T-helper 1 cell treated with Interleukin-12 subunit alpha and Interleukin-12 subunit beta and Interleukin-4 antibody, amounts not matched to agents 30 μg/mL and 1 μg/mL, for 36 hours (primary cell): Measurements from ENCODE around the gene CDR2L.

Source experiments
- H3K27ac Mint-ChIP-seq: one replicate; pipeline ENCODE4 v1.8.0; 2021; ENCODE audit warnings: mild to moderate bottlenecking, mixed read lengths
- H3K27me3 Mint-ChIP-seq: one replicate; pipeline ENCODE4 v1.8.0; 2021; ENCODE audit warnings: low read depth, mixed read lengths
- H3K36me3 Mint-ChIP-seq: one replicate; pipeline ENCODE4 v1.8.0; 2021; ENCODE audit warnings: low read depth, mixed read lengths
- H3K4me1 Mint-ChIP-seq: one replicate; pipeline ENCODE4 v1.8.0; 2021; ENCODE audit warnings: low read depth, mixed read lengths
- H3K4me3 Mint-ChIP-seq: one replicate; pipeline ENCODE4 v1.8.0; 2021; ENCODE audit warnings: mild to moderate bottlenecking, moderate library complexity, mixed read lengths
- H3K9me3 Mint-ChIP-seq: one replicate; pipeline ENCODE4 v1.8.0; 2021; ENCODE audit warnings: mixed read lengths

The CDR2L gene

GRCh38 chr17:74953134-74953687, 34.2 kb upstream of the CDR2L start:
- Mint-ChIP-seq H3K27ac (no peak overlapping the region), H3K9me3 (no peaks in the 10 kb centered on the region), H3K4me3 (no peak overlapping the region), H3K27me3 (no peaks in the 10 kb centered on the region), H3K36me3 (no peaks in the 10 kb centered on the region), H3K4me1 (no peaks in the 10 kb centered on the region)

- Mint-ChIP-seq H3K36me3 (no peaks in the 10 kb centered on the region), H3K4me1 (no peaks in the 10 kb centered on the region), H3K4me3 (no peak overlapping the region), H3K27ac (no peak overlapping the region), H3K27me3 (no peaks in the 10 kb centered on the region), H3K9me3 (no peaks in the 10 kb centered on the region)
These were observed 33.3 kb upstream of the CDR2L start for GRCh38 chr17:74954115-74954514.

GRCh38 chr17:74954665-74955421, 32.6 kb upstream of the CDR2L start:
- Mint-ChIP-seq H3K36me3 (no peaks in the 10 kb centered on the region), H3K4me1 (no peaks in the 10 kb centered on the region), H3K9me3 (no peaks in the 10 kb centered on the region), H3K27me3 (no peaks in the 10 kb centered on the region), H3K27ac (no peak overlapping the region), H3K4me3 (no peak overlapping the region)

GRCh38 chr17:74956093-74956492, 31.3 kb upstream of the CDR2L start:
- no peaks in the 10 kb centered on the region for H3K9me3 Mint-ChIP-seq
- peaks cover 2% of the 10 kb centered on the region for H3K4me1 Mint-ChIP-seq
- no peaks in the 10 kb centered on the region for H3K36me3 Mint-ChIP-seq
- no peaks in the 10 kb centered on the region for H3K27me3 Mint-ChIP-seq
- no peak overlapping the region for H3K27ac Mint-ChIP-seq
- H3K4me3 Mint-ChIP-seq, result no peak overlapping the region

GRCh38 chr17:74957935-74958740, 29.3 kb upstream of the CDR2L start:
- Mint-ChIP-seq H3K27me3 (no peaks in the 10 kb centered on the region), H3K36me3 (no peaks in the 10 kb centered on the region), H3K4me3 (no peak overlapping the region), H3K27ac (no peak overlapping the region), H3K9me3 (no peaks in the 10 kb centered on the region), H3K4me1 (peaks cover 4% of the 10 kb centered on the region)

- H3K27ac Mint-ChIP-seq, result no peak overlapping the region
- H3K4me3 Mint-ChIP-seq, result no peak overlapping the region
- no peaks in the 10 kb centered on the region for H3K36me3 Mint-ChIP-seq
- H3K4me1 Mint-ChIP-seq, result peaks cover 4% of the 10 kb centered on the region
- H3K27me3 Mint-ChIP-seq, result peaks cover under 1% of the 10 kb centered on the region
- H3K9me3 Mint-ChIP-seq, result no peaks in the 10 kb centered on the region
These were observed 27.5 kb upstream of the CDR2L start for GRCh38 chr17:74959826-74960515.

GRCh38 chr17:74960570-74961342, 26.7 kb upstream of the CDR2L start:
- H3K4me3 Mint-ChIP-seq, result no peak overlapping the region
- peaks cover 3% of the 10 kb centered on the region for H3K27me3 Mint-ChIP-seq
- H3K4me1 Mint-ChIP-seq, result peaks cover 6% of the 10 kb centered on the region
- H3K9me3 Mint-ChIP-seq, result no peaks in the 10 kb centered on the region
- no peaks in the 10 kb centered on the region for H3K36me3 Mint-ChIP-seq
- no peak overlapping the region for H3K27ac Mint-ChIP-seq

- no peak overlapping the region for H3K4me3 Mint-ChIP-seq
- no peaks in the 10 kb centered on the region for H3K9me3 Mint-ChIP-seq
- peaks cover 3% of the 10 kb centered on the region for H3K27me3 Mint-ChIP-seq
- H3K27ac Mint-ChIP-seq, result no peak overlapping the region
- peaks cover 6% of the 10 kb centered on the region for H3K4me1 Mint-ChIP-seq
- H3K36me3 Mint-ChIP-seq, result no peaks in the 10 kb centered on the region
These were observed 25.6 kb upstream of the CDR2L start for GRCh38 chr17:74961657-74962350.

- no peaks in the 10 kb centered on the region for H3K9me3 Mint-ChIP-seq
- peaks cover 3% of the 10 kb centered on the region for H3K27me3 Mint-ChIP-seq
- H3K36me3 Mint-ChIP-seq, result no peaks in the 10 kb centered on the region
- peaks cover 6% of the 10 kb centered on the region for H3K4me1 Mint-ChIP-seq
- no peak overlapping the region for H3K27ac Mint-ChIP-seq
- H3K4me3 Mint-ChIP-seq, result no peak overlapping the region
These were observed 24.6 kb upstream of the CDR2L start for GRCh38 chr17:74962622-74963394.

GRCh38 chr17:74963656-74964055, 23.8 kb upstream of the CDR2L start:
- Mint-ChIP-seq H3K4me1 (peaks cover 6% of the 10 kb centered on the region), H3K9me3 (no peaks in the 10 kb centered on the region), H3K36me3 (no peaks in the 10 kb centered on the region), H3K27ac (no peak overlapping the region), H3K27me3 (peaks cover 3% of the 10 kb centered on the region), H3K4me3 (no peak overlapping the region)

- Mint-ChIP-seq H3K27ac (no peak overlapping the region), H3K4me3 (no peak overlapping the region), H3K27me3 (peaks cover 3% of the 10 kb centered on the region), H3K4me1 (peaks cover 6% of the 10 kb centered on the region), H3K9me3 (no peaks in the 10 kb centered on the region), H3K36me3 (no peaks in the 10 kb centered on the region)
These were observed 23.1 kb upstream of the CDR2L start for GRCh38 chr17:74964246-74964761.

- Mint-ChIP-seq H3K27me3 (peaks cover 4% of the 10 kb centered on the region), H3K36me3 (no peaks in the 10 kb centered on the region), H3K4me3 (no peak overlapping the region), H3K9me3 (no peaks in the 10 kb centered on the region), H3K27ac (no peak overlapping the region), H3K4me1 (peaks cover 6% of the 10 kb centered on the region)
These were observed 22.3 kb upstream of the CDR2L start for GRCh38 chr17:74964988-74965622.
